GM21723 (cell line): ENCODE results near the gene RNASEH1.
"Not testable (repeated sequence)": the region's sequence is repeated elsewhere in the genome, so short reads cannot be mapped to it uniquely, and the experiment has no call there.

ENCODE experiments used
- ATAC-seq: cut with Tn5 transposase; IDR thresholded peaks from one replicate; pipeline ENCODE4 v1.9.1; 2021; ENCODE audit warnings: mild to moderate bottlenecking, moderate library complexity; ENCODE audit not compliant: unreplicated experiment

Gene RNASEH1

DNA sequence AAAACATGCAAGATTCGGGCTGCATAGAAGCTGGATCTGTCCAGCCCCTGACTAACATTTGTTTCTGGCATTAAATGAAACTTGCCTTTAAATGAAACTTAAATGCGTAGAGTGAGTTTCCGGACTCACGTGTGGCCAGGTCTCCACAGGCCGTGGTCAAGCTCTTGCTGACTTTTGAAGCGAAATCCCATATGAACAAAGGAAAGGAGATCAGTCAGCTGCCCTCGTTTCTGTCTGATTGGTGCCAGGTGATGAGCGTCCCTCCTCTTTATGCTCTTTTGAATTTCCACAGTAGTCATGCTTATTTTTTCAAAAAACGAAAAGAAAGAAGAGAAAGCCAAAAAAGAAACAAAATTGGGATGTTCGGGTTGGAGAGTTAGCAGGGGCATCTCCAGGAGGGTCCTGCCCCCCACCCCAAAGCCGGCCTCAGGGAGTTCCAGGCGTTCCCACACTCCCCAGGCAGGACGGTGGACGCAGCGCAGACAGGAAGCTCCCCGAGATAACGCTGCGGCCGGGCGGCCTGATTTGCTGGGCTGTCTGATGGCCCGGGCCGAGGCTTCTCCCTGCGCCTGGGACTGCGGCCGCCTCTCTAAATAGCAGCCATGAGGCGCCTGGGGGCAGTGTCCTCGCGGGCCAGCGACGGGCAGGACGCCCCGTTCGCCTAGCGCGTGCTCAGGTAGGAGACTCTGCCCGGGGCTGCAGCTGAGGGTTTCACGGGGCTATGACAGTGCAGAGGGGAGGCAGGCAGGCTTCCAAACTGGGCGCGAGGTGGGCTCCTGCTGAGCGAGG, 36.6 kb upstream of the RNASEH1 start, which contains the start of gene COLEC11:
TSS of gene COLEC11 (plus strand) at position 620 of the 789 bp plus-strand sequence. CDS start 9,229 bp downstream, outside the sequence.
- ATAC-seq = no peak

GRCh38 chr2:3589086-3589485, 31.0 kb upstream of the RNASEH1 start:
- no peak for ATAC-seq

DNA sequence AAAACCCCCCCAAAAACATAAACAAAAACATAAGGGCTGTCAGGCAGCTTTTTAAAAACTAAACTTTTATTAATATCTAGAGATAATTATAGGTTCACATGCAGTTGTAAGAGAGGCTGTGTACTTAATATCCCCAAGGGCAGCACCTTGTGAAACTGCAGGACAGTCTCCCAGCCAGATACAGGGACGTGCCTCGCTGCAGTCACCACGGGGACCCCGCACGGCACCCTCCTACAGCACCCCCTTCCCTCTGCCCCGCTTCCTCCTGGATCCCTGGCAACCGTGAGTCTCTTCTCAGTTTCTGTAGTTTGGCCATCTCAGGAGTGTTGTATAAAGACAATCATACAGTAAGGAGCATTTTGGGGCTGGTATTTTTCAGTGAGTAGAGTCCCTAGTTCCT, 30.0 kb upstream of the RNASEH1 start:
- no peak for ATAC-seq

GRCh38 chr2:3587432-3587831, 29.3 kb upstream of the RNASEH1 start:
- no peak for ATAC-seq

DNA sequence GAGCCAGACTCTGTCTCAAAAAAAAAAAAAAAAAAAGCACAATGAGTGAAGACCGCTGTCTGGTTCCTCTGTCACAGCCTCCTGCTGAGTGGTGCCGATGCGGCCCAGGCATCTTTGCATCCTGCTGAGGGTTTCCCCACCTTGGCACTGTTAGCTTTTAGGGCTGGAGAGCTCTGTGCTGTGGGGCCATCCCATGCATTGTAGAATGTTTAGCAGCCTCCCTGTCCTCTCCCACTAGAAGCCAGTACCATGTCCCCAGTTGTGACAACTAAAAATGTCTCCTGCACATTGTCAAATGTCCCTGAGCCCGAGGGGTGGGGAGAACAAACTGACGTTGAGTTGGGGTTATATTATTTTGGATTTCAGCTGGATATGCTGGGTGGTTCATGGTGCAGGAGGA, 28.9 kb upstream of the RNASEH1 start:
- ATAC-seq = no peak

- ATAC-seq = no peak
Measured at GRCh38 chr2:3586220-3586619, 28.1 kb upstream of the RNASEH1 start.

- no peak for ATAC-seq
Measured at GRCh38 chr2:3585261-3586109, 27.4 kb upstream of the RNASEH1 start.

- no peak for ATAC-seq
Measured at GRCh38 chr2:3584608-3585260, 26.6 kb upstream of the RNASEH1 start.

GRCh38 chr2:3584076-3584475, 25.9 kb upstream of the RNASEH1 start:
- ATAC-seq = no peak

DNA sequence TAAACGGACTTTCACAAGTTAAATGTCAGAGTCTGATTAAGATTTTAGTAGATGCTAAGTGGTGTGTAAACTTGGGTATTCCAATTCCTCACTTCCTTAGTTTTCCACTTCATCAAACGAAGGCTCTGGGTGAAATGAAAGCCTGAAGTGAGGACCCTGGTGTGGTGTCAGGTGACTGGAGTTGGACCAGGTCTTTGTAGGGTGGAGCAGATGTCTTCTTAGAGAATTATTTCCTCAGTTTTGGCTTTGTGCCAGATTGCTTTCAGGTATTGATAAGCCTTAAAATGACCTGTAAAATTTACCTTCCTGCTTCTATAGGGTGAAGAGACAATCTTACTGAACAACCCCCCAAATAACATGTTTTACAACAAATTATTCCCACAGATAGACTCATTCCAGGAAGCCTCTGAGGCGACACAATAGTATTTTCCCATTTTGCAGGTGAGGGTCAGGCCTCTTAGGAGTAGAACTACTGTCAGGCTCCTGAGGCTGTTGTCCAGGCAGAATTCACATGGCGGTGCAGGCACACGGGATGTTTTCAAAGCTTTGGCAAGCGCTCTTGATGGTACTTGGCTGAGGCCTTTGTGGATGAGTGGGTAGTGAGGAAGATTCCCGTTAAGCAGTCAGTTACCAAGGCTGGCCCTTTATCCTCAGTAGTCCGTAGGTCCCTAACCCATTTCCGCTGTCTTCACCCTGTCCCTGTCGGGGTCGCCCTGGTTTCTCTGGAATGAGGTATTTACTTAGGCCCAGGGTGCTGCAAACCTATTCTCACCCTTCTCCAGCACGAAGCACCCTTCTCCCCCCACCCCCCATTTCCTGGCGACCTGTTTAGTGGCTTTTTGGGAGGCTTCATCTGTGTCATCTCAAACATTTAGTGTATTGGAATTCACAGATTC, 23.5 kb upstream of the RNASEH1 start:
- ATAC-seq = no peak

DNA sequence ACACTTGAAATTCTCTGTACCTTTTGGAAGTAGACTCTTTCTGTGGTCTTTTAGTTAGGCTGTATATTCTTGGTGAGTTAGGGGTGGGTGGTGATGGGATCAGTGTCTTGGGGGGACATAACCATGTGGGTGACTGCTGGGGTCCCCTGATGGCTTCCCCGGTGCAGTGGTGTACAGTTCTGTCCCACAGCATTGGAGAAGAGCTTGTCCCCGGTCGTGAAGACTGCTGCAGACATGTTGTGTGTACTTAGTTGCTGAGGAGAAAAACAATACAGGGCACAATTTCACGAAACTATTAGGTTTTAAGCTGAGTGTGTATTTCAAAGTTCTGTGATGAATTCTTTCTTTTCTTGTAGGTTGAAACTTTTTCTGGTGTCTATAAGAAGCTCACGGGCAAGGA, 22.3 kb upstream of the RNASEH1 start:
- no peak for ATAC-seq

DNA sequence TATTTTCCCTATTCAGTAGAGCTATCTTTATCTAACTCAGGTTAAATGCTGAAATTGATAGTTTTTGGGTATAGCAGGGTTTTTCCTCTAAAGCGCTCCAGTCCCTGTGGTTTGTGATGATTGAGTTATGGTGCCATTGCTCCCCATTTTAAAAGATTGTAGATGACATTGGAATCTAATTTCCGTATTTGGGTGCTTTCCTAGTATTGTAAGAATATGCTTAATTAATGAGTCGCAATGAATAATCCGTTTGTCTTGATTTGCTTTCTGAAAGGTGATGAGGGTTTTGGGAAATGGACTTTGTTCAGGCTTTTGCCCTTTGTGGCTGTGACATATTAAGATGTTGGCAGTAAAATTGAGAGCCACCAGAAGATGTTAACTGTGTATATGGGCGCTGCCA, 20.9 kb upstream of the RNASEH1 start:
- no peak for ATAC-seq

DNA sequence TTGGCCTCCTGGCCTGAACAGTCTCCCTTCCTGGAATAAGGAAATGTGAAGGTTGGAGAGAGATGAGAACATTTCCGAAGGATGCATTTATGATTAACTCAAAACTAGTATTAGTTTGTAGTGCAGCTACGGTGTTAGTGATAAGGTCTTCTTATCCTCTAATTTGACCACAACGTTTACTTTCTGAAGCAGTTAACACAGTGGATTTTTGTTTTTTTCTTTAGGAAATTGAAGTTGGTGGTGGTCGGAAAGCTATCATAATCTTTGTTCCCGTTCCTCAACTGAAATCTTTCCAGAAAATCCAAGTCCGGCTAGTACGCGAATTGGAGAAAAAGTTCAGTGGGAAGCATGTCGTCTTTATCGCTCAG, 18.1 kb upstream of the RNASEH1 start:
- not testable (repeated sequence) for ATAC-seq

DNA sequence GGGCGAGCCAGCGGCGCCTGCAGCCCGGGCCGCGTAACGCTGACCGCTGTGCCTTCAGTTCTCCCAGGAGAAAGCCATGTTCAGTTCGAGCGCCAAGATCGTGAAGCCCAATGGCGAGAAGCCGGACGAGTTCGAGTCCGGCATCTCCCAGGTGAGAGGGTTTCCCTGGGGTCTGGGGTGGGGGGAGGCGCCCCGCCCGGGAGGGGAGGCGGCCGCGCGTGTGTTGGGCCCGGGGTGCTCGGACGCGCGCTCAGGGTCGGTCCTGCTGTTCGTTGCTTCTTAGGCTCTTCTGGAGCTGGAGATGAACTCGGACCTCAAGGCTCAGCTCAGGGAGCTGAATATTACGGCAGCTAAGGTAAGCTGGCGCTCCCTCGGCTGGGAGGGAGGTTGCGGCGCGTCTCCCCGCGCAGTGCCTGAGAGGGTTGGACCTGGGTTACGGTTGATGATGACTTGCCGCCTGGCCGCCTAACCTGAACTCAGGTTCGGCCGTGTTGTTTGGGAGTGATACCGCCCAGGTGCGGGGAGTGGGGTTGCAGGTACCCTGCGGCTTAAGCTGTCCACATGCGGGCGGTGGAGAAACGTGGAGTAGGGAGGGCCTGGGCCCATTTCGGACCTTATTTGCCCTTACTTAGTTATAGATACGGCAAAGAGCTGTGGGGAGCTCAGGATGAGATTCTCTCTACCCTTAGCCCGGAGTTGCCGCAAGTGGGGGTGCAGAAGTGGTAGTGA, 17.6 kb upstream of the RNASEH1 start:
- peak; percentile 30 for ATAC-seq

DNA sequence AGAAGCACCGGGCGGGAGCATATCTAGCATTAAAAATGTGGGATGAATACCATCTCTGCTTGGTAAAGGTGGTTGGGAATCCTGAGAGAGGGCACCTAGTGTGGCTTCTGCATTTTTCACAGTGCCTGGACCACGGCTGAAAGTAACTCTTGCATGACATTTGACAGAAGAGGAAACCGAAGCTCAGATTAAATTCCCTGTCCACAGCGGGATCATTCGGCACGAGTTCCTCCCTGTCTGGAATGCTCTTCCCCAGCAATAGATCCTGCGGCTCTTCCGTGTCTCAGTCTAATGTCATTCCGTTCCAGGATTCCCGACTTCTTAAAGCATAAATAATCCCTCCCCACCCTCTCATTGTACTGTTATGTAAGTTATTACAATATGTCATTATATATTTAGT, 16.0 kb upstream of the RNASEH1 start:
- no peak for ATAC-seq

- ATAC-seq = no peak
Measured at GRCh38 chr2:3572620-3573019, 14.5 kb upstream of the RNASEH1 start.

- ATAC-seq = no peak
Measured at GRCh38 chr2:3571284-3571683, 13.2 kb upstream of the RNASEH1 start.

DNA sequence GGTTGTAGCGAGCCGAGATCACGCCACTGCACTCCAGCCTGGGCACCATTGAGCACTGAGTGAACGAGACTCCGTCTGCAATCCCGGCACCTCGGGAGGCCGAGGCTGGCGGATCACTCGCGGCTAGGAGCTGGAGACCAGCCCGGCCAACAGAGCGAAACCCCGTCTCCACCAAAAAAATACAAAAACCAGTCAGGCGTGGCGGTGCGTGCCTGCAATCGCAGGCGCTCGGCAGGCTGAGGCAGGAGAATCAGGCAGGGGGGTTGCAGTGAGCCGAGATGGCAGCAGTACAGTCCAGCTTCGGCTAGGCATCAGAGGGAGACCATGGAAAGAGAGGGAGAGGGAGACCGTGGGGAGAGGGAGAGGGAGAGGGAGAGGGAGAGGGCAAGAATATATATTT, 11.5 kb upstream of the RNASEH1 start:
- ATAC-seq = not testable (repeated sequence)

DNA sequence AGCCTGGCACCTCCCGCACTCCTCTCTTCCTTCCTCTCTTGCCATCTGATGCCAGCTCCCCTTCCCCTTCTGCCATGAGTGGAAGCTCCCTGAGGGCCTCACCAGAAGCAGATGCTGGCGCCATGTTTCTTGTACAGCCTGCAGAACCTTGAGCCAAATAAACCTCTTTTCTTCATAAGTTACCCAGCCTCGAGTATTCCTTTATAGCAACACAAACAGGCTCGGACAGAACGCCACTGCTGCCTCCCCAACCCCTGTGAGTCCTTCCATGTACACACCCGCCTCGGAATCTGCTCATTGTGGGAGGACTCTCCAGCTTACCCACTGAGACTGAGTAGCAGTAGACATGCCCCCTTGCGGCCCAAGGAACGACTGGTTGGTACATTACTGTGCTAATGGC, 8.7 kb upstream of the RNASEH1 start:
- ATAC-seq = no peak

DNA sequence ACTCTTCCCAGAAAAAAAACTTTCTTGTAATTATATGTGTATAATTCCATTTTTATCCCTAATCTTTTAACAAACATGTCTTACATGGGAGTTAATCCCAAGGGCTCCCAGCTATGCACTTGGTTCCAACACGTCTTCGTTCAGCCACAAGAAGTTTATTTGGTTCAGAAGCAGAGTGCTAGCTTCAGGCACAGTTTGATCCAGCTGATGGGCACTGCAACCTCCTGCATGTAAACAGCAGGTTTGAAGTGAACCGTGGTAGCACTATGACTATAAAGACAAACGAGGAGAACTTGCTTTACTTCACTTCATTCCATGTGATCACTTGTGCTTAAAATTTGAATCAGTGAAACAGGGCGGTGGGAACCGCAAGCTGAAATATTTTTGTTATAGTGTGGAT, 7.0 kb upstream of the RNASEH1 start:
- ATAC-seq = no peak
